Hematopoietic multipotent progenitor cell treated with erythropoietin and hydrocortisone succinate and interleukin-3 and kit ligand, for 17 days (in vitro differentiated cells): ENCODE measurements around the gene IGDCC3.

Experiments
- DNase-seq: peaks from one replicate; pipeline ENCODE4 v3.0.0-alpha.2; 2015; ENCODE audit warnings: low spot score

Gene IGDCC3

DNA sequence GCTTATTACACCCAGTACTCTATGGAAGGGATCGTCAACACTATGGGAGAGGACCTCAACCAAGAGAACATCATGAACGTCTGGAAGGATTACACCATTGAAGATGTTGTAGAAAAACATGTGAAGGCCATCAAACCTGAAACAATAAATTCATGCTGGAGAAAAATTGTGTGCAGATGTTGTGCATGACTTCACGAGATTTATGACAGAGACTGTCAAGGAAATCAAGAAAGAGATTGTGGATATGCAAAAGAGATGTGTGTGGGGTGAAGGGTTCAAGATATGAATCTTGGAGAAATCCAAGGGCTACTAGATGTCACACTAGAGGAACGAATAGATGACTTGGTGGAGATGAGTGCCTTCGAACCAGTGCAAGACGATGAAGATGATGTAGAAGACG is 87.6 kb downstream of the IGDCC3 start:
- DNase-seq = no peak

GRCh38 chr15:65289261-65289854 is 88.4 kb downstream of the IGDCC3 start:
- no peak for DNase-seq

DNA sequence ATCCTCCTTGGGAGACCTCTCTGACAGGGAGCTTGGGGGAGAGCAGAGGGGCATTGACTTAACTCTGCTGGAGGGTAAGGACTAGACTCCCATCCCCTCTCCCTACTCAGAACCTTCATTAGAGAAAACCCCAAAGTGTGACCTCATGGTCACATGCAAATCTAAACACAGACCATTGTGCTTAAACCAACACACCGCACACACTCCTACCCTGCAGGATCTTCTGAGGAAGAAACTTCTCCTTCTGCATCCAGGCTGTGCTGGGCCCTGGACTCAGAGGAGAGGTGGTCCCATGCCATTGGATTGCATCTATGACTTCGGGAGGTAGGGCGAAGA is 90.3 kb downstream of the IGDCC3 start:
- DNase-seq = peak; percentile 3

DNA sequence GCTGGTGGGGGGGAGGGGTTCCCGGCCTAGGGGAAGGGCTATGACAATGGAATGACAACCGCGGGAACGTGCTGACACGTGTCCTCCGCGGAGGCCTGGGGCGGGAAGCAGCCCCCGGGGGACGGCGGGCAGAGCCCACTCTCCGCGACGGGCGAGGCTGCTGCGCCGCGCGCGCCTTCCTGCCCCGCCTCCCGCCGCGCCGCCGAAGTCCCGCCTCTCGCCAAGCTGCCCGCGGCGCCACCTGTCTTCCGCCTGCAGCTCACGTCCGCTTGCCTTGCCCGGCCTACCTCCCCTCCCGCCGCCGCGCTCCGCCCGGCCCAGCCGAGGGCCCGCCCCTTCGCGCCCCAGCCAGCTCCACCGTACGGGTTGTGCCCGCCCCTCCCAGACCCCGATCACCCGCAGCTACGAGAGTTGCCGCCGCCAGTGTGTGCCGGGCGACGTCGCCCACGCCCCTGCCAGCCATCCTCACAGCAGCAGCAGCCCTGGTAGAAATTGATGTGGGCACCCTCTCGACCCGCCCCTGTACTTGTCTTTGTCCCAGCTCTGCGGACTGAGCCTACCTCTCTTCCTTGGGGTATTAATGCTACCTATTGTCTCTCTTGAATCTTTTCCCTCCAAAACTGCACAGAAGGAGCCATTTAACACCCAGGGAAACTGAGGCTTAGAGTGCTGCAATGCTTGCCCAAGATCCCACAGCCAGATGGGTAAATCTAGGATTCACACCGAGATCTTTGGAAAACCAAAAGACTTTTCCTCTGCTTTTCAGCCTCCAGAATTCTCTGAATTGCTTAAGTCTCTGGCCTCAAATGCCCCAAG is 90.9 kb downstream of the IGDCC3 start, which contains the start of gene PARP16:
Gene PARP16, minus strand, starts transcription at position 180 of the 816 bp plus-strand sequence. CDS start 457 bp downstream, outside the sequence.
- peak; percentile 82 for DNase-seq

- DNase-seq = no peak
Measured at GRCh38 chr15:65286069-65286703, 91.6 kb downstream of the IGDCC3 start.

- DNase-seq = no peak
Measured at GRCh38 chr15:65285291-65286068, 92.3 kb downstream of the IGDCC3 start.

DNA sequence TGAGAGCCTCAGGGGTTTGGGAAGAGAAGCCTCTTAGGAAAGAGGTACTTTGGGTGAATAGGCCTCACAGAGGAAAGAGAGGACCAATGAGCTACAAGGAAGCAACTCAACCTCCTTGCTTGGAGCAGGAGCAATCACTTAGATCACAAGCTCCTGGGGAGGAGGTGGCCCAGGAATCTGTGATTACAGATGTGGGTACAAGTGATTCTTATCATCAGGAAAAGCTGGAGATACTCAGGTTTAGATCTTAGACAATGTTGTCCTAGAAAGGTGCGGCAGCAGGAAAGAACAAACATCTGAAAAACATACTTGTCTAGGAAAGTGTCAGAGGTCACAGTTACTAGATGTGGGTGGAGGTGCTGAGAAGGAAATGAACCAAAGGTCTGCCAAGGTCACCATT is 99.3 kb downstream of the IGDCC3 start:
- no peak for DNase-seq
